NCI-H2227 treated with DMSO at 0.1 percent for 48 hours (cell line): ENCODE data around the gene PIAS4.
"Not testable (repeated sequence)": the region's sequence is repeated elsewhere in the genome, so short reads cannot be mapped to it uniquely, and the experiment has no call there.

Experiments
- DNase-seq: peaks from one replicate; lab custom pipeline; 2025; lab: John Stamatoyannopoulos, UW

The PIAS4 gene

DNA sequence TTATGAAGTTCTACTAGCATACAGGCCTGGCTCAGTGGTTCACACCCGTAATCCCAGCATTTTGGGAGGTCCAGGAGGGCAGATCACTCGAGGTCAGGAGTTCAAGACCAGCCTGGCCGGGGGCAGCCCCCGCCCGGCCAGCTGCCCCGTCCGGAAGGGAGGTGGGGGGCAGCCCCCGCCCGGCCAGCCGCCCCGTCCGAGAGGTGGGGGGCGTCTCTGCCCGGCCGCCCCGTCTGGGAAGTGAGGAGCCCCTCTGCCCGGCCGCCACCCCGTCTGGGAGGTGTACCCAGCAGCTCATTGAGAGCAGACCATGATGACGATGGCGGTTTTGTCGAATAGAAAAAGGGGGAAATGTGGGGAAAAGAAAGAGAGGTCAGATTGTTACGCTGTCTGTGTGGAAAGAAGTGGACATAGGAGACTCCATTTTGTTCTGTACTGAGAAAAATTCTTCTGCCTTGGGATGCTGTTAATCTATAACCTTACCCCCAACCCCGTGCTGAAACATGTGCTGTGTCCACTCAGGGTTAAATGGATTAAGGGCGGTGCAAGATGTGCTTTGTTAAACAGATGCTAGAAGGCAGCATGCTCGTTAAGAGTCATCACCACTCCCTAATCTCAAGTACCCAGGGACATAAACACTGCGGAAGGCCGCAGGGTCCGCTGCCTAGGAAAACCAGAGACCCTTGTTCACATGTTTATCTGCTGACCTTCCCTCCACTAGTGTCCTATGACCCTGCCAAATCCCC is 8.7 kb upstream of the PIAS4 start:
- DNase-seq = not testable (repeated sequence)

DNA sequence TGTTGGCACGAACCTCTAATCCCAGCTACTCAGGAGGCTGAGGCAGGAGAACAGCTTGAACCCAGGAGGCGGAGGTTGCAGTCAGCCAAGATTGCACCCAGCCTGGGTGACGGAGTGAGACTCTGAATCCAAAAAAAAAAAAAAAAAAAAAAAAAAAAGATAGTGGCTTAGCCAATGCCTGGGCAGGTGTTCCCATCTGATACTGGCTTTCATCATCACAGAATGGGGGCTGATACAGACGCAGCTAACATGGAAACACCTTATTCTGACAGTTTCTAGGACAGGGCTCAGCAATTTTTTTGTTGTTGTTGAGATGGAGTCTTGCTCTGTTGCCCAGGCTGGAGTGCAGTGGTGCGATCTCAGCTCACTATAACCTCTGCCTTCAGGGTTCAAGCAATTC is 6.7 kb upstream of the PIAS4 start:
- not testable (repeated sequence) for DNase-seq

DNA sequence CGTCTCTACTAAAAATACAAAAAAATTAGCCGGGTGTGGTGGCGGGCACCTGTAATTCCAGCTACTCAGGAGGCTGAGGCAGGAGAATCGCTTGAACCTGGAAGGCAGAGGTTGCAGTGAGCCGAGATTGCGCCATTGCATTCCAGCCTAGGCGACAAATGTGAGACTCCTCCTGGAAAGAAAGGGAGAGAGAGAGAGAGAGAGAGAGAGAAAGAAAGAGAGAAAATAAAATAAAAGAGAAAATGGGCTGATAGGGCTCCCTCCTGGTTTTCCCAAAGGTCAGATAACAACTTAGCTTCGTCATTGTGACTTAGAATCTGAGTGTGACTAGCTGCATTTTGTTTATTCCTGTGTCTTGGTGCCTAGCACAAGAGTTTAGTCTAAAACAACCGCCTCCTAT is 2.1 kb upstream of the PIAS4 start:
- DNase-seq = not testable (repeated sequence)

DNA sequence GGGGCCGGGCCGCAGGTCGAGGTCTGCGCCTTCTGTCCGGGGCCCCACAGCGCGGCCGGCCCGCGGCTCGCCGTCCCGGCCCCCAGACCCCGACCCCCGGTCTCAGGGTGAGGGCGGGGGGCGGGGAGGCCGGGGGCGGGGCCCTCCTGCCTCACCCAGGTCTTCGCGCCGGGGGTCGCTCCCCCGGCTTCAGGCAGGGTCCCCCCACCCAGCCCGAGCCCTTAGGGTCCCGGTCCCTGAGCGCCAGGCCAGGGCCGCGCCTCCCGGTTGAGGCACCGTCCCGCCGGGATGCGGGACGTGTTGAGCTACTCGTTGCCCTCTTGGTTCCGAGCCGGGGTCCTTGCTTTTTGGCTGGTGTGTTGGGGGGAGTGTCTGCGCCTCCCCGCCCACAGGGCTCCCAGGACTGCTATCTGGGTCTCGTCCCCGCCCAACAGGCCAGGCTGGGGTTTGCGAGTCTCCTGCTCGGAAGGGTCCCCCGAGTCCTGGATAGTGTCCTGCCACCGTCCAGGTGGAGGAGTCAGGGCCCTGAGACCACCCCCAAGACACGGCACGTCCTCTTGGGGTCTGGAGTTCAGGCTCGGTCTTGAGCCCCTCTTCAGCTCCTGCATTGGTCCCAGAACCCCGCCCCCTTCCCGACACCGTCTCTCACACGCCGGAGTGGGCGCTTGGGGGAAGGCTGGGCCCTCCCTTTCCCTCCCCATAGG is 452 bp downstream of the PIAS4 start:
- DNase-seq = no peak

DNA sequence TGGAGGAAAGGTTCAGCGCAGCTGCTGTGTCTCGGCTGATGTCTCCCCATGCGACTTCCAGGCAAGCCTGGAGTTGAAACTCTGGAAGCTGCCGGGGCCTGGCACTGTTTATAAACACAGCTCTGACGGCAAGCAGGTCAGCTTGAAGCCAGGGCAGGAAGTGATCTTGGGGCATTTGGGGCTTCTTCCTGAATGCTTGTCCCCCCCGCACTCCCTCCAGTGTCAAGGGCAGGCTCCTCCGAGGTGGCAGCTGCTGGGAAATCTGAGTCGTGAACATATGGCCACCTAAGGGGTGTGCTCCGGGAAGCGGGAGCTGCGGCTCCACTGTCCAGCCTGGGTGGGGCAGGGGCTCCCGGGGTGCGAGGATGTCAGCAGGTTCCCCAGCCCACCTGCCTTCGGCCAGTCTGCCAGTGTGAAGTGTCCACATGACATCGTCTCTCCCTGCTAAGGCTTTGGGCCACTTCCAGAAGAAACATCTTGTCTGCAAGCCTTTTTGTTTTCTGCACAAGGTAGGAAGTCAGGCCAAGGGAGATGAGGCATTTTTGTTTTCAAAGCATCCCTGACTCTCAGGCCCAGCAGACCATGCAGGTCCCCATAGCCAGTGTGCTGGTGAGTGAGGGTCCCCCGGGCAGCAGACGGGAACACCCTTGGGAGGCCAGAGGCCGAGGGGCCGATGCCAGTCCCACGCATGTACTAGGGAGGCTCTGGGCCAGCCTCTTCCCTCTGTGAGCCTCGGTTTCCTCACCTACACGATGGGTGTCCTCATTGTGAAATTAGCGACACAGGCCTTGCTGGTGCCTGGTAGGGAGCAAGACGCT is 2.7 kb downstream of the PIAS4 start:
- no peak for DNase-seq

DNA sequence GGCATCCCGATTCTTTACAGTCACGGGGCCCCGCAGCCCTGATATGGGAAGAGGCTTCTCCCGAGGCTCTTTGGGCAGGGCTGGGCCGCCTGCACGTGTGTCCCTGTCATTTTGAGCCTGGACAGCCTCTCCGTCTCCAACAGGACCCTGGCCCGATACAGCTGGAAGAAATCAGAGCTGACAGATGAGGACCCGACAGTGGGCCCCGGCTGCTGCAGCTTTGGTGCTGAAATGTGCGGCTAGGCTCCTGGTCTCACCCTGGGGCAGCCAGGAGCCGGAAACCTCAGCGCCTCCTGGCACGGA is 3.2 kb downstream of the PIAS4 start:
- no peak for DNase-seq

DNA sequence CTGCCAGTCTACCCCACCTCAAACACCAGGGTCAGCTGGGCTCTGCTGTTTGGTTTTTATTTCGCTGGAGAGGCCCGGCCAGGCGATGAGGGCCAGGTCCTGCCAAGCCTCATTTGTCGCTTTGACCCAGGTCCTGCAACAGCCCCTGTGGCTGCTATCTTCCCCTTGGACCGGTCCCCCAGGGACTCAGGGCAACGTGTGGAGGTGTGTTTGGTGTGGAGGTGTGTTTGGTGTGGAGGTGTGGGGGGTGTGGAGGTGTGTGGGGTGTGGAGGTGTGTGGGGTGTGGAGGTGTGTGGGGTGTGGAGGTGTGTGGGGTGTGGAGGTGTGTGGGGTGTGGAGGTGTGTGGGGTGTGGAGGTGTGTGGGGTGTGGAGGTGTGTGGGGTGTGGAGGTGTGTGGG is 3.9 kb downstream of the PIAS4 start:
- DNase-seq = not testable (repeated sequence)

DNA sequence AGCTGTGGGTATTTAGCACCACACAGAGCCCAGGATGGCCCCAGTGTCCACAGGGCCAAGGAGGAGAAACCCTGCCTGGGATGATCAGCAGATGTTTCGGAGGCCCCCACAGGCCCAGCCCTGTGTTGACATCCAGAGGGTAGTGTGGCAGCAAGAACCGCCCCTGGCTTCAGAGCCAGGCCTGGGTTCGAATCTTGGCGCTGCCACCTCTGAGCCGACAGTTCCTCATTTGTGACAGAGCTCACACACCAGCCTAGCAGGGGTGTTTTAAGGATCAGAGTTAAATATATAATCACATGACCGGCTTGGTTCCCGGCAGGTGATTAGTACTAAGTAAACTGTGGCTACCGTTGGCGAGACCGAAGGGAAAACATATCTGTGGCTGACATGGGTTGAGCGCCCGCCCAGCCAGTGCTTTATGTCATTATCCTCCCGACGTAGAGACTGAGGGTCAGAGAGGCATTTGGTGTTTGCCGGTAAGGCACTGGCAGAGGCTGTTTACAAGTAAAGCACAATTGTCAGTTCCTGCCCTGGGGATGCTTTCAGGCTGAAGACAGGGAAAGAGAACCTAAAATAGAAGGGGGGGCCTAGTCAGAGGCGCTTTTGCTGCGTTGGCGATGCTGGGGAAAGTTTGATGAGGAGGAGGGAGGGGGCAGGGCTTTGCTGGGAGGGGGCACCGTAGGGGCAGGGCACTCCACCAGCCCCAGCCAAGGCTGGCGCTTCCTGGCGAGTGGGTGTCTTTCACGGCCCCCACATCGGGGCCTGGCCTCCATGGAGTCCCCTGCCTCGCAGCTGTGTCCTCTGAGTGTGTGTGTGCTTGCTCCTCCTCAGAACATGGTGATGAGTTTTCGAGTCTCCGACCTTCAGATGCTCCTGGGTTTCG is 4.8 kb downstream of the PIAS4 start:
- DNase-seq = no peak

DNA sequence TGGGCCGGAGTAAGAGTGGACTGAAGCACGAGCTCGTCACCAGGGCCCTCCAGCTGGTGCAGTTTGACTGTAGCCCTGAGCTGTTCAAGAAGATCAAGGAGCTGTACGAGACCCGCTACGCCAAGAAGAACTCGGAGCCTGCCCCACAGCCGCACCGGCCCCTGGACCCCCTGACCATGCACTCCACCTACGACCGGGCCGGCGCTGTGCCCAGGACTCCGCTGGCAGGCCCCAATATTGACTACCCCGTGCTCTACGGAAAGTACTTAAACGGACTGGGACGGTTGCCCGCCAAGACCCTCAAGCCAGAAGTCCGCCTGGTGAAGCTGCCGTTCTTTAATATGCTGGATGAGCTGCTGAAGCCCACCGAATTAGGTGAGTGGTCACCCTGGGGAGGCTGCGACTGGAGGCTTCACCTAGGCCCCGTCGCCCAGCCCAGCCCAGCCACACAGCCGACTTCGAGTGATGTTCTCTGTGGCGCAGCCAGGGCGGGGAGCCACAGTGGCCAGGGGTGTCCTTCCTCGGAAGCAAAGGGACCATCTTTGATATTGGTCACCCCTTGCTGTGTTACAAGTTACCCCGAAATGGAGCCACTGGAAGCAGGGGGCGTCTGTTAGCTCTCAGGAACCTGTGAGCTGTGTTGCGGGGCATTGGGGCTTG is 5.6 kb downstream of the PIAS4 start:
- no peak for DNase-seq

DNA sequence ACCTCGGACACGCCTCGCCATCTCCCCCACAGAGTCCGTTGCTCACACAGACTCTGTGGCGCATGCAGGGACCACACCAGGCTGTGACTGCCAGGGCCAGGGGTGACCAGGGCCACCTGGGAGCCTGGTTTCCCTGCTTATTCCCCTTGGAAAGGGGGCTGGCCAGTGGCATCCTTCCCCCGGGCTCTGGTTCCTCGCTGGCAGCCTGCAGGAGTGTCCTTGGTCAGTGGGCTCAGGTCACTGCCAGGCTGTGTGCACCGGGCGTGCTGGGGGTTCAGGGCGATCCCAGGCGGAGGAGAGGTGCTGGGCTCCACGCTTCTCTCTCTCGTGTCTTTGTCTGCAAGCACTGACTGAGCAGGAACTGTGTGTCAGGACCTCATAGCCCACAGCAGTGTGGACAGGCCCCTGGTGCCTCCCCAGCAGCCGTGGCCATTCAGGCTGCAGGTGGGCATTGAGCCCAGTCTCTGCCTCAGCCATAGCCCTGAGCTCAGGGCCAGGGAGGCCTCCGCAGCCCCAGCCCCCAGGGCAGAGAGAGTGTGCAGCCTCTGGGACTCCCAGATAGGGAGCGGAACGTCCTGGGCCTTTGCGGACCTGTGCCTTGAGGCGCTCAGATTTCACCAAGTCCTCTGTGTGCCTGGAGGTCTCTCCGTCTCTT is 6.5 kb downstream of the PIAS4 start:
- no peak for DNase-seq

DNA sequence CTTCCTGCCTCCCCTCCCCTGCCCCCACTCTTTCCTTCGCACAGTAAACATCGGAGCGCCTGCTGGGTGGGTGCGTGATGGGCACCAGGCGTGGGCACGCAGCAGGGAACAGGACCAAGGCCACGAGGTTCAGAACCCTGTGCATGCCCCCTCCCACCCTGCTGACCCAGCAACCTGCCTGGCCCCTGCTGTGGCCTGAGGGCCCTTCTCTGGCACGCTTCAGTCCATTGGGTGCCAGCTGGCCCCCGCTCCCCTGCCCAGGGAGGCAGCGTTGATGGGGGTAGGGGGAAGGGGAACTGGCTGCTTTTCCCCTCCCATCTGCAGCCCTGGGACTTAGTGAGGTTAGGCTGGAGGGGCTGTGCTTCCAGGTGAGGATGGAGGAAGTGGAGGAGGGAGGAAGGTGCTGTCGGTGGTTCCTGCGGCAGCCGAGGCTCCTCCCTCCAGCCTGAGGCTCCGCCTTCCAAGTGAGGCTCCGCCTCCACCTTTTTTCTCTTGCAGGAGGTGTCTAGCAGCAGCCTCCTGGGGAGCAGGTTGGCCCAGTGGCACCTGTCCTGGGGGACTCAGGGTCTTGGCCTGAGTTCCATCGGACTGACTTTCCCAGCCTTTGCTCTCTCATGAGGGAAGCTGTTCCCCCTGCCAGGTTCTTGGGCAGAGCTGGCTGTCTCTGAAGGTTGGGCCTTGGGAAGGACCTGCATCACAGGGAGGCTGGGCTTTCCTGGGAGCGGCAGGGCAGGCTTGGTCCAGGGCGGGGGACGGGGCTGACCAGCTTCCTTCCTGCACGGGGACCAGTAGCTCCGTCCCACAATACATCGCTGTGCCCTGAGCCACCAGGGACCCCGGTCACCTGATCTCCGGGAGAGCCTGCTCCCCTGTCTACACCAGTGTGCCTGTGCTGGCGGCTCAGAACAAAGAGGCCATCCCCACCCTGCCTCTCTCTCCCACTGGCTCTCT is 7.3 kb downstream of the PIAS4 start:
- no peak for DNase-seq

DNA sequence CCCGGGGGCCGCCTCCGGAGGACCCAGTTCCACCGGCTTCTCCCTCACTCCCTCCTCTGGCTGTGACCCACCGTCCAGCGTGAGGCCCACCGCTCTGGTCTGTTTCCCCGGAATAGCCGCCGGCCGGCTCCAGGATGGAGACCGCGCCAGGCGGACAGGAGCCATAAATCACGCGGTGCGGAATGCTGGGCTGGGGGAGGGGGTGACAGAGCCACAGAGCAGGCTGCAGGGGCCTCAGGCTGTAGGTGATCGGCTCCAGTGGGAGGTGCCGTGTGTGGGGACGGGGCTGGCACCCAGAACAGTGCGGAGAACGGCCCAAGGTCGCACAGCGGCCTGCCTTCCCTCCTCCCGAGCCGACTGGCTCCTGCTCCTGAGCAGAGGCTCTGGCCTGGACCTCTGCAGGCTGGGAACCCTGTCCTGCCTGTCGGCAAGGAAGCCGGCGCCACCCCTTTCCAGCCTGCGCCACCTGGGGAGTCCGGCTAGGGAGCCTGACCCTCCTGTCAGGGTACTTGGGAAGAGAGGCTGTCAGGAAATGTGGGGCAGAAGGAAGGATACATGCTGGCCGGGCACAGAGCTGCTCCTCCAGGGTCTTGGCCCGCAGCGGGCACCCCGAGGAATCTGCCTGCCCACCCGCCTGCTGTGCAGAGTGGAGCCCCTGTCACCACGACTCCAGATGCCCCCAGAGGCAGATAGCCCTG is 8.3 kb downstream of the PIAS4 start:
- DNase-seq = no peak

DNA sequence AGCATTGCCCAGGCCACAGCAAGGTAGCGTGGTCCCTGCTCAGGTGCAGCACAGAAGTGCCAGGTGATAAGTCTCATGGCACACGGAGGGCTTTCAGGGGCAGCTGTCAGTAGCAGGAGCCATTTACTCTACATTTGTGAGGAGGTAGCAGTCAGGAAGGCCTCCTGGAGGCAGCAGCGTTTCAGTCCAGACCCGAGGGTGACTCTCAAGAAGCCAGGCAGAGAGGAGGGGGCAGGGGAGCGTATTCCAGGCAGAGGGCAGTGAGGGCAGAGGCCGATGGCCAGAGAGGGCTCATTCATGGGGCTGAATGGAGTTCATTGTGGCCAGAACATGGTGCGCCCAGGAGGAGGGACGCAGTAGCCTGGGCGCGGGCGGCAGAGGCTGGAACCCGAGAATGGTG is 8.9 kb downstream of the PIAS4 start:
- DNase-seq = no peak

DNA sequence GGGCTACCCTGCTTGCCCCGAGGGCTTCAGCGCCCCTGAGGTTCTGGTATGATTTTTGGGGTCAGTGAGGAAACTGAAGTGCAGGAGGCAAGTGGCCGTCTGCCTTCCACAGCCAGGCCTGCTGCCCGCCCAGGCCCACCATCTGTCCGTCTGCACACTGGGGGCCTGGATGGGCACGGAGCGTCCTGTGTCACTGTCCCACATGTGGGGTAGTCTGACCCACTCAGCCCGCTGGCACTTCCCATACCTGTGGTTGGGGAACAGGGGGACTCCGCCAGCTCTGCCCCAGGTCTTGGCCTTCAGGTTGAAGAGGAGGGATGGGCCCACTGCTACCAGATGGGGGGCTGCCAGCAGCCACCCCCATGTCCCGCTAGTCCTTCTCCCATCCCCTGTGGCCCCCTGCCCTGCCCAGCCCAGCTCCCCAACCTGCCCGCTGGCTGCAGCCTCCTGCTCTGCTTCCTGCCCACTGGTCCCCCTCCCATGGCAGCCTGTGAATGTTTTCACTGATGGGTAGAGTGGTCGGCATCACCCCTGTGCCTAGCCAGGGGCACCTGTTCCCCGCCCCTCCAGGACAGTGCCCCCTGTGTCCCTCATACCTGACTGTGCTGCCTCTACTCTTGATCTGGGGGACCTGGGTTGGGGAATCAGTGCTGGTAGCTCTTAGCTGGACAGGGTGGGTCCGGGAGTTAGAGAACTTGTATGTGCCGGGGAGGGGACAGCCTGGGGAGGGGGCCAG is 9.5 kb downstream of the PIAS4 start:
- no peak for DNase-seq

DNA sequence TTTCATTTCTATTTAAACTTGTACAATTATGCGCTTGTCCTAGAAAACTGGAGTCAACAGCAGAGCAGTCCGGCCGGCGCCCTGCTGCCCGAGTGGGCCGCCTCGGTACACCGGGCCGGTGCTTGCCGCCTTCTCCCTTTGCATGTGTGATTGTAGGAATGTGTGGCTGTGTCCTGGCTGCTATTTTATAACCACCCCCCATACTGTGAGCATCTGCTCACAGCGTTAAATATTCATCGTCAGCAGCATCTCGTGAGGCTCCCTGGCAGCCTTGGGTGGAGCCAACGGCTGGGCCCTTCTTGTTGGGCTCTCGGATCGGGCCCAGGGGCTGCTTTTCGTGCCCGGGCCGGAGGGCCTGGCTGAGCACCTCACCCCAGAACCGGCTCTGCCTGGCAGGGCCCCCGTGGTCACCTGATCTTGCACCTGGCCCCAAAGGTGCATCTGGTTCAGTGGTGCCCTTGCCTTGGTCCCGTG is 10.6 kb downstream of the PIAS4 start:
- no peak for DNase-seq

DNA sequence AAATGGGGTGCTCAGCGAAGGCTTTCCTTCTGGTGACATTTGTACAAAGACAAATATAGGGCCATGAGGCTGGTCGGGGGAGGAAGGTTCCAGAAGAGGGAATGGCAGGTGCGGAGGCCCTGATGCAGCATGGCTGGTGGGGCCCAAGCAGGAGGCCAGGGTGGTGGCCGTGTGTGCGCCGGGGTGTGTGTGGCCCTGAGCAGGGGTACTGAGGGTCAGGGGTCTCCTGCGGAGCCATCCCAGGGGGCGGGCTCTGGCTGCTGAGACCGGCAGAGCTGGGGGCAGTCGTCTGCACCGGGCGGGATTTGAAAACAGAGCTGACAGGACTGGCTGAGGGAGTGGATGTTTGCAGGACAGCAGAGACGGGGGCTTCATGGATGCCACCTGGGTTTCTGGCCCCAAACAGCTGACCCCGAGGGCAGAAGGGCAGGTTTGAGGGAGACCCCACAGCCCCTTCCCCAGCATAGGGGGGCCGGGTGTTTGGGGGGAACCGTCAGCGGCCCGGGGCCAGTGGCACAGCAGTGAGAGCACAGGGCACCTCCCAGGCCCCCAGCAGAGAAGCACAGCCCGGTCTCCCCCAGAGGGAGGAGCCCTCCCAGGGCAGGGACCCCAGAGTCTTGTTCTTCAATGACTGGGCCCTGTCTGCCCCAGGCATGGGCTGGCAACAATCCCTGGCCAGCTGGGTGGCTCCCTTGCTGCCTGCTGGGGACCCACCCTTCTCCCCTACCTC is 11.4 kb downstream of the PIAS4 start:
- DNase-seq = no peak

DNA sequence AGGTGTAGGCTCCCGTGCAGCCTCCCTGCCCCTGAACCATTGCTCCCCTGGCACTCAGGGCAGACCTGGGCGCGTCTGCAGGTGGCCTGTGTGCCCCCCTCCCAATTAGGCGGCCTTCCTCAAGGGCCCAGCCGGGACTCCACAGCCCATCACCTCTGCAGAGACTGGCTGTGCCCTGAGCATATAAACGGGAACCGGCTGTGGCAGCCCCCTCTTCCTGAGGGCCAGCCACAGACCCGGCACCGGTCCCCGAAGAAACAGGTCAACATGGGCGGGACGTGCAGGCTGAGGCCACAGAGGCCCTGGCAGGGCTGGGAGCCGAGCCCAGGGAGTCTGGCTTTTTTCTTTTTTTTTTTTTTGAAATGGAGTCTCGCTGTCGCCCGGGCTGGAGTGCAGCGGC is 12.0 kb downstream of the PIAS4 start:
- DNase-seq = no peak
